ENCODE results near the gene ZNF217. TPM values are rescaled to one million over a fixed set of nuclear protein-coding genes. Genes with fewer than 3 reads are reported as not detected.
"Not testable (repeated sequence)": the region's sequence is repeated elsewhere in the genome, so short reads cannot be mapped to it uniquely, and the experiment has no call there.

Gene ZNF217
- total RNA-seq, 4 donors from 2014 or later, result 31.2 to 64.8 (median 46.7) TPM

GRCh38 chr20:53568351-53568750 lies 25.3 kb downstream of the ZNF217 start:
- TF ChIP-seq POLR2A (IDR thresholded peaks at IDR 0.05) (no peak), EP300 (IDR thresholded peaks at IDR 0.05) (no peak), CTCF (IDR thresholded peaks at IDR 0.05) (no peak), POLR2AphosphoS5 (IDR thresholded peaks at IDR 0.05) (no peak)
- WGBS, result 91% methylated on average over 8 of the region's 8 CpGs
- Histone ChIP-seq H3K4me3 (no peak overlapping the region), H3K4me1 (no peaks in the 10 kb centered on the region), H3K27me3 (no peaks in the 10 kb centered on the region), H3K9me3 (no peaks in the 10 kb centered on the region), H3K36me3 (peaks cover 76% of the 10 kb centered on the region), H3K27ac (no peak overlapping the region)
- DNase-seq (ENCODE audit: low spot score in 2 of 2), result no peak

GRCh38 chr20:53567379-53567917 lies 26.2 kb downstream of the ZNF217 start:
- TF ChIP-seq POLR2A (IDR thresholded peaks at IDR 0.05) (no peak), POLR2AphosphoS5 (IDR thresholded peaks at IDR 0.05) (no peak), CTCF (IDR thresholded peaks at IDR 0.05) (no peak), EP300 (IDR thresholded peaks at IDR 0.05) (no peak)
- no peak for DNase-seq (ENCODE audit: low spot score in 2 of 2)
- WGBS, result 91% methylated on average over 3 of the region's 3 CpGs

GRCh38 chr20:53566623-53567022 lies 27.0 kb downstream of the ZNF217 start:
- 92% methylated on average over 9 of the region's 9 CpGs for WGBS
- DNase-seq (ENCODE audit: low spot score in 2 of 2), result peak in 1 of 2 donors; percentile 12
- not testable (repeated sequence) for H3K4me1 ChIP-seq, H3K4me3 ChIP-seq, H3K27me3 ChIP-seq, H3K9me3 ChIP-seq, H3K27ac ChIP-seq
- H3K36me3 ChIP-seq, result peaks cover 62% of the 10 kb centered on the region

More at GRCh38 chr20:53567379-53567917, 26.2 kb downstream of the ZNF217 start:
- Histone ChIP-seq H3K4me3 (no peak overlapping the region), H3K36me3 (peaks cover 67% of the 10 kb centered on the region), H3K27me3 (no peaks in the 10 kb centered on the region), H3K9me3 (no peaks in the 10 kb centered on the region), H3K4me1 (no peaks in the 10 kb centered on the region), H3K27ac (no peak overlapping the region)

- peaks cover 48% of the 10 kb centered on the region for H3K36me3 ChIP-seq
- TF ChIP-seq POLR2AphosphoS5 (IDR thresholded peaks at IDR 0.05) (no peak), CTCF (IDR thresholded peaks at IDR 0.05) (no peak), EP300 (IDR thresholded peaks at IDR 0.05) (no peak), POLR2A (IDR thresholded peaks at IDR 0.05) (no peak)
- 96% methylated on average over 11 of the region's 11 CpGs for WGBS
- no peaks in the 10 kb centered on the region for H3K27me3 ChIP-seq
- H3K4me3 ChIP-seq, result no peak overlapping the region
- DNase-seq (ENCODE audit: low spot score in 2 of 2), result peak in 1 of 2 donors; percentile 23
- no peaks in the 10 kb centered on the region for H3K9me3 ChIP-seq
- H3K27ac ChIP-seq, result no peak overlapping the region
- H3K4me1 ChIP-seq, result no peaks in the 10 kb centered on the region
Observed at GRCh38 chr20:53565254-53565653, 28.4 kb downstream of the ZNF217 start.

GRCh38 chr20:53562104-53562764 lies 31.4 kb downstream of the ZNF217 start:
- not testable (repeated sequence) for H3K27ac ChIP-seq, H3K4me3 ChIP-seq, H3K9me3 ChIP-seq, H3K4me1 ChIP-seq, H3K27me3 ChIP-seq
- WGBS, result 96% methylated on average over 9 of the region's 9 CpGs
- DNase-seq (ENCODE audit: low spot score in 2 of 2), result peak; percentile 16 to 52
- H3K36me3 ChIP-seq, result peaks cover 22% of the 10 kb centered on the region

- Histone ChIP-seq H3K9me3 (no peaks in the 10 kb centered on the region), H3K36me3 (peaks cover 19% of the 10 kb centered on the region), H3K4me3 (no peak overlapping the region), H3K4me1 (no peaks in the 10 kb centered on the region), H3K27me3 (no peaks in the 10 kb centered on the region), H3K27ac (no peak overlapping the region)
- peak in 1 of 2 donors; percentile 1 for DNase-seq (ENCODE audit: low spot score in 2 of 2)
- no peak for TF ChIP-seq POLR2A (IDR thresholded peaks at IDR 0.05)
- TF ChIP-seq POLR2AphosphoS5 (IDR thresholded peaks at IDR 0.05), result no peak
- TF ChIP-seq EP300 (IDR thresholded peaks at IDR 0.05), result no peak
- no peak for TF ChIP-seq CTCF (IDR thresholded peaks at IDR 0.05)
- WGBS, result 93% methylated on average over 5 of the region's 5 CpGs
Observed at GRCh38 chr20:53561505-53561904, 32.1 kb downstream of the ZNF217 start.
